H1 (cell line): Measurements from ENCODE around the gene FAM107A. TPM values are rescaled to one million over a fixed set of nuclear protein-coding genes. Genes with fewer than 3 reads are reported as not detected.

Source experiments
- CTCF ChIA-PET: fragments of 300-600 bp; sonication (Branson Sonifier 250); formaldehyde crosslinking; loops from one replicate; lab custom pipeline; 2021; ENCODE audit not compliant: partially characterized antibody; lab: Charles Lee
- POLR2A ChIA-PET: fragments of 300-600 bp; sonication (Branson Sonifier 250); formaldehyde crosslinking; loops from one replicate; lab custom pipeline; 2021; ENCODE audit warnings: inconsistent platforms; ENCODE audit not compliant: partially characterized antibody; lab: Charles Lee
- DNase-seq, 2 experiments: peaks; one replicate each; pipeline versions ENCODE4 v3.0.0 to v3.0.0-alpha.2; 2010 to 2022; ENCODE audit warnings: low spot score in 2 of 2, low read depth in 1 of 2, mixed read lengths in 1 of 2
- FAIRE-seq: peaks from 2 replicates; lab custom pipeline; 2011; peaks lifted over from hg19 to GRCh38; lab: Jason Lieb, UNC
- H2AFZ ChIP-seq: 2 replicates; pipeline ENCODE4 v1.8.1; 2012; ENCODE audit warnings: low read length, inconsistent platforms
- H2AK5ac ChIP-seq: 2 replicates; pipeline ENCODE4 v1.6.1; 2013; ENCODE audit warnings: low read depth, low read length
- H2BK120ac ChIP-seq: replicated peaks from 2 replicates; pipeline ENCODE3; 2013; ENCODE audit warnings: low read depth, low read length, inconsistent platforms
- H2BK12ac ChIP-seq: 2 replicates; pipeline ENCODE4 v1.6.1; 2013; ENCODE audit warnings: low read depth, low read length
- H2BK15ac ChIP-seq: 2 replicates; pipeline ENCODE4 v1.6.1; 2013; ENCODE audit warnings: low read length
- H2BK20ac ChIP-seq: 2 replicates; pipeline ENCODE4 v1.6.1; 2013; ENCODE audit warnings: low read length
- H2BK5ac ChIP-seq: 2 replicates; pipeline ENCODE4 v1.6.1; 2013; ENCODE audit warnings: low read depth, low read length
- H3K14ac ChIP-seq: 2 replicates; pipeline ENCODE4 v1.6.1; 2013; ENCODE audit warnings: inconsistent platforms; ENCODE audit not compliant: insufficient read length
- H3K18ac ChIP-seq: 2 replicates; pipeline ENCODE4 v1.6.1; 2013; ENCODE audit warnings: low read length; ENCODE audit errors: extremely low read depth
- H3K23ac ChIP-seq: 2 replicates; pipeline ENCODE4 v1.6.1; 2013; ENCODE audit warnings: inconsistent platforms; ENCODE audit not compliant: insufficient read length
- H3K23me2 ChIP-seq: 2 replicates; pipeline ENCODE4 v1.6.1; 2013; ENCODE audit warnings: low read depth, low read length
- H3K27ac ChIP-seq: 2 replicates; pipeline ENCODE4 v1.6.1; 2011; ENCODE audit warnings: low read depth, low read length, inconsistent platforms
- H3K27me3 ChIP-seq, 4 experiments: replicated peaks in 1 of 4; 1 replicate in 1 of 4; 2 replicates in 3 of 4; pipeline versions ENCODE4 v1.6.1 to v1.8.1; 2011 to 2013; ENCODE audit warnings: low read length in 3 of 4, mild to moderate bottlenecking in 3 of 4, inconsistent platforms in 2 of 4, mixed read lengths in 2 of 4, moderate library complexity in 1 of 4; ENCODE audit not compliant: control insufficient read depth in 3 of 4, insufficient read depth in 3 of 4; ENCODE audit errors: extremely low read depth in 1 of 4
- H3K36me3 ChIP-seq, 4 experiments: 2 replicates each; pipeline versions ENCODE4 v1.6.1 to v1.8.1; 2011 to 2013; ENCODE audit warnings: mild to moderate bottlenecking in 4 of 4, low read length in 3 of 4, moderate library complexity in 2 of 4, control low read depth in 1 of 4, inconsistent platforms in 1 of 4; ENCODE audit not compliant: insufficient read depth in 4 of 4, control insufficient read depth in 2 of 4
- H3K4ac ChIP-seq: replicated peaks from 2 replicates; pipeline ENCODE3; 2013; ENCODE audit warnings: low read length, low read depth, mixed read lengths, inconsistent platforms; ENCODE audit not compliant: insufficient read length
- H3K4me1 ChIP-seq, 4 experiments: replicated peaks in 1 of 4; 1 replicate in 1 of 4; 2 replicates in 3 of 4; pipeline versions ENCODE4 v1.6.1 to v1.8.1; 2011 to 2013; ENCODE audit warnings: low read length in 3 of 4, inconsistent platforms in 2 of 4, mixed read lengths in 1 of 4; ENCODE audit not compliant: insufficient read depth in 4 of 4, control insufficient read depth in 3 of 4
- H3K4me2 ChIP-seq, 2 experiments: 2 replicates each; pipeline versions ENCODE4 v1.6.1 to v1.8.1; 2011 to 2013; ENCODE audit warnings: low read depth in 2 of 2, low read length in 2 of 2, control low read depth in 1 of 2, inconsistent platforms in 1 of 2, mild to moderate bottlenecking in 1 of 2; ENCODE audit not compliant: insufficient read depth in 1 of 2
- H3K4me3 ChIP-seq, 4 experiments: fragments of 200-600, 300-600 bp in 1 of 4; sonication (generic), shearing (Covaris generic), sonication (Bioruptor Twin) in 1 of 4; 2 replicates each; pipeline versions ENCODE4 v1.5.1 to v1.8.1; 2011 to 2016; ENCODE audit warnings: low read length in 4 of 4, low read depth in 3 of 4, control low read depth in 2 of 4, inconsistent platforms in 2 of 4, mild to moderate bottlenecking in 2 of 4, mixed read lengths in 1 of 4, moderate library complexity in 1 of 4; ENCODE audit not compliant: insufficient read depth in 2 of 4; ENCODE audit errors: extremely low read depth in 1 of 4
- H3K56ac ChIP-seq: replicated peaks from 2 replicates; pipeline ENCODE3; 2013; ENCODE audit warnings: low read depth, mild to moderate bottlenecking, mixed read lengths, low read length, inconsistent platforms; ENCODE audit not compliant: insufficient read length
- H3K79me1 ChIP-seq: 2 replicates; pipeline ENCODE4 v1.6.1; 2013; ENCODE audit warnings: low read depth, low read length, control low read depth
- H3K79me2 ChIP-seq, 2 experiments: 2 replicates each; pipeline versions ENCODE4 v1.6.1 to v1.8.1; 2012 to 2013; ENCODE audit warnings: low read length in 2 of 2, mild to moderate bottlenecking in 2 of 2, inconsistent platforms in 1 of 2; ENCODE audit not compliant: insufficient read depth in 2 of 2, control insufficient read depth in 1 of 2
- H3K9ac ChIP-seq, 4 experiments: replicated peaks in 1 of 4; 1 replicate in 1 of 4; 2 replicates in 3 of 4; pipeline versions ENCODE4 v1.6.1 to v1.8.1; 2011 to 2013; ENCODE audit warnings: low read depth in 3 of 4, low read length in 3 of 4, control low read depth in 2 of 4, mild to moderate bottlenecking in 2 of 4, moderate library complexity in 2 of 4, inconsistent platforms in 1 of 4; ENCODE audit errors: extremely low read depth in 1 of 4
- H3K9me3 ChIP-seq, 2 experiments: 2 replicates each; pipeline versions ENCODE4 v1.6.1 to v1.8.1; 2012 to 2013; ENCODE audit warnings: mild to moderate bottlenecking in 2 of 2, moderate library complexity in 2 of 2, control low read depth in 1 of 2, inconsistent platforms in 1 of 2, low read depth in 1 of 2, low read length in 1 of 2, mixed read lengths in 1 of 2; ENCODE audit not compliant: insufficient read depth in 2 of 2
- H4K20me1 ChIP-seq, 2 experiments: replicated peaks in 1 of 2; 2 replicates each; pipeline versions ENCODE3 to v1.8.1; 2011 to 2013; ENCODE audit warnings: inconsistent platforms in 2 of 2, low read length in 2 of 2, mild to moderate bottlenecking in 1 of 2; ENCODE audit not compliant: insufficient read depth in 2 of 2, control insufficient read depth in 1 of 2
- H4K5ac ChIP-seq: 2 replicates; pipeline ENCODE4 v1.6.1; 2013; ENCODE audit warnings: low read length, low read depth, mixed read lengths, inconsistent platforms; ENCODE audit not compliant: insufficient read length
- H4K8ac ChIP-seq: 2 replicates; pipeline ENCODE4 v1.8.0; 2013; ENCODE audit warnings: mild to moderate bottlenecking, moderate library complexity, low read length, inconsistent platforms; ENCODE audit not compliant: insufficient read depth; ENCODE audit errors: extremely low read depth
- H4K91ac ChIP-seq: replicated peaks from 2 replicates; pipeline ENCODE3; 2013; ENCODE audit warnings: low read length, mixed read lengths, inconsistent platforms; ENCODE audit not compliant: insufficient read length
- BACH1 ChIP-seq: IDR thresholded peaks from 2 replicates; pipeline ENCODE4 v1.6.1; 2012; ENCODE audit warnings: low read length, improper control_type of control experiment
- CBX8 ChIP-seq: fragments of 300-800, 300-1000 bp; sonication (generic); IDR thresholded peaks from 2 replicates; pipeline ENCODE4 v1.7.1; 2016; ENCODE audit warnings: low read depth, low read length, borderline replicate concordance
- EP300 ChIP-seq, 2 experiments: IDR thresholded peaks; 1 replicate in 1 of 2; 2 replicates in 1 of 2; pipeline ENCODE4 v1.6.1; 2011 to 2012; ENCODE audit warnings: low read depth in 2 of 2, low read length in 2 of 2, mild to moderate bottlenecking in 2 of 2, borderline replicate concordance in 1 of 2, inconsistent platforms in 1 of 2, moderate library complexity in 1 of 2
- FOSL1 ChIP-seq: IDR thresholded peaks from 2 replicates; pipeline ENCODE4 v1.6.1; 2011; ENCODE audit warnings: mild to moderate bottlenecking, low read depth, low read length, moderate library complexity; ENCODE audit not compliant: insufficient read depth
- KDM4A ChIP-seq: IDR thresholded peaks from one replicate; pipeline ENCODE4 v1.7.1; 2012; ENCODE audit warnings: low read depth, mild to moderate bottlenecking, moderate library complexity, low read length, inconsistent platforms; ENCODE audit not compliant: severe bottlenecking
- NRF1 ChIP-seq: IDR thresholded peaks from 2 replicates; pipeline ENCODE4 v1.6.1; 2011; ENCODE audit warnings: mild to moderate bottlenecking, low read depth, low read length, improper control_type of control experiment
- POLR2AphosphoS5 ChIP-seq: IDR thresholded peaks from 2 replicates; pipeline ENCODE4 v1.6.1; 2011; ENCODE audit warnings: low read depth, low read length
- TCF12 ChIP-seq: IDR thresholded peaks from 2 replicates; pipeline ENCODE4 v1.6.1; 2011; ENCODE audit warnings: low read depth, mild to moderate bottlenecking, low read length
- ZNF274 ChIP-seq: IDR thresholded peaks from 2 replicates; pipeline ENCODE4 v1.7.0; 2012; ENCODE audit warnings: low read length, borderline replicate concordance; ENCODE audit errors: extremely low read depth
- WGBS, 2 experiments: shearing (Covaris generic) in 1 of 2; methylation state at CpG; one replicate each; pipeline versions ENCODE4 v1.1.6 to v1.1.7; 2013 to 2015; ENCODE audit warnings: low lambda C conversion rate in 2 of 2, mixed read lengths in 2 of 2, inconsistent platforms in 1 of 2, low coverage in 1 of 2, missing lambda C conversion rate in 1 of 2; ENCODE audit not compliant: insufficient replicate concordance in 2 of 2, insufficient coverage in 1 of 2, insufficient read length in 1 of 2; ENCODE audit errors: extremely low coverage in 1 of 2, missing lambda C conversion rate in 1 of 2; 5-methylcytosine and 5-hydroxymethylcytosine counted together
- polyA plus RNA-seq, 7 experiments: library from polyadenylated mRNA; depleted of rRNA in 3 of 7; stranded (reverse) in 5 of 7; unstranded in 2 of 7; fragments of >200 nt in 5 of 7; fragments of 200-250 nt in 2 of 7; gene quantifications; 1 replicate in 5 of 7; 2 replicates in 1 of 7; 4 replicates in 1 of 7; pipeline versions ENCODE4 v1.2.1 to v1.2.3, GENCODE V29; 2011 to 2013; ENCODE audit warnings: missing spikeins in 2 of 7, mixed read lengths in 2 of 7
- total RNA-seq: library from RNA; stranded (reverse); fragmentation: NEBNext Ultra II Directional; extraction: Animal tissue kit (Norgen Biotek cat#: 25700); gene quantifications from 2 replicates; pipeline ENCODE4 v1.2.1, GENCODE V29; 2021
- TF ChIP-seq, protein P1 (sequence below): IDR thresholded peaks from 2 replicates; pipeline ENCODE4 v1.6.1; 2012; ENCODE audit warnings: low read length, inconsistent platforms

FAM107A gene
- total and polyA plus RNA-seq, 2 of the 8 experiments (the other 6 are each of a cell fraction or from before 2014, with no cell fraction given): 0.51 to 0.65 TPM

DNA sequence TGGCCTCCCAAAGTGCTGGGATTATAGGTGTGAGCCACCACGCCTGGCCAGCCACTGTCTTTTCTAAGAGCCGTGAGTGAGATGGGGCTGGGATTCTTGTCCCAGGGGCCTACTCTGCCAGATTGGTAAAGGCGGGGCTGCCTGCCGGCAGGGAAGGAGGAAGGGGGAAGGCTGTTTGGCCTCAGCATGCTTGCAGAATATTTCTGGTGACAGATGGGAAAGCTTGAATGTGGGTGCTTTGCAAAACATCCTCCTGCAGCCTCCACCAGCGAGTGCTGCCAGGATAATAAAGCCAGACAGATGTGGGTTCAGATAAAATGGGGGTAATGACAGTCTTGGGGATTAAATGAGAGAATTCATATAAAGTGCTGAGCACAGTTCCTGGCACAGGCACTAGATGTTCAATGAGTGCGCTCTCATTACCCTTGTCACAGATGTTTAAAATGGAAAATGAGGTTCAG is 20.4 kb downstream of the FAM107A start:
- FAIRE-seq: no peak
- CTCF ChIA-PET: interaction anchor here (0.6 to 40.0 kb wide), 9 partner anchors 12 to 217 kb away, joined by 3 to 994 read pairs (median 4); no protein-coding TSS in a partner anchor
- 73% methylated on average over 6 of the region's 6 CpGs; no CpG with 5 or more reads in 1 of the 2 experiments for WGBS, 2 experiments

More for the DNA sequence above, 20.4 kb downstream of the FAM107A start:
- Histone ChIP-seq H3K36me3 (no peaks in the 10 kb centered on the region), H2BK120ac (no peak overlapping the region), H4K20me1 (no peaks in the 10 kb centered on the region), H4K5ac (no peak overlapping the region), H3K79me1 (no peaks in the 10 kb centered on the region), H3K4me3 (no peak overlapping the region), H2BK12ac (no peak overlapping the region), H3K4me2 (no peak overlapping the region), H2BK5ac (no peak overlapping the region), H3K4ac (no peak overlapping the region), H3K27me3 (no peaks in the 10 kb centered on the region), H3K56ac (no peak overlapping the region), H3K4me1 (peaks cover 2 to 9% (median 6%) of the 10 kb centered on the region in 4 experiments), H3K9me3 (peaks cover 0 to 3% of the 10 kb centered on the region in 2 experiments; a peak in 1 of 4 replicates), H2BK20ac (no peak overlapping the region), H3K27ac (no peak overlapping the region), H2BK15ac (no peak overlapping the region), H2AFZ (no peak overlapping the region), H4K8ac (no peak overlapping the region), H3K9ac (no peak overlapping the region), H2AK5ac (no peak overlapping the region), H3K79me2 (no peaks in the 10 kb centered on the region), H3K23me2 (no peaks in the 10 kb centered on the region), H4K91ac (no peak overlapping the region), H3K18ac (no peak overlapping the region), H3K14ac (no peak overlapping the region), H3K23ac (no peak overlapping the region)
- POLR2A ChIA-PET: interaction anchor here (1.5 kb wide), 1 partner anchor 9 kb away, joined by 4 read pairs; no protein-coding TSS in a partner anchor
- DNase-seq: no peak
- no peak for TF ChIP-seq POLR2AphosphoS5
- TF ChIP-seq KDM4A: no peak
- TF ChIP-seq FOSL1: no peak
- TF ChIP-seq CBX8: no peak
- TF ChIP-seq, protein P1, sequence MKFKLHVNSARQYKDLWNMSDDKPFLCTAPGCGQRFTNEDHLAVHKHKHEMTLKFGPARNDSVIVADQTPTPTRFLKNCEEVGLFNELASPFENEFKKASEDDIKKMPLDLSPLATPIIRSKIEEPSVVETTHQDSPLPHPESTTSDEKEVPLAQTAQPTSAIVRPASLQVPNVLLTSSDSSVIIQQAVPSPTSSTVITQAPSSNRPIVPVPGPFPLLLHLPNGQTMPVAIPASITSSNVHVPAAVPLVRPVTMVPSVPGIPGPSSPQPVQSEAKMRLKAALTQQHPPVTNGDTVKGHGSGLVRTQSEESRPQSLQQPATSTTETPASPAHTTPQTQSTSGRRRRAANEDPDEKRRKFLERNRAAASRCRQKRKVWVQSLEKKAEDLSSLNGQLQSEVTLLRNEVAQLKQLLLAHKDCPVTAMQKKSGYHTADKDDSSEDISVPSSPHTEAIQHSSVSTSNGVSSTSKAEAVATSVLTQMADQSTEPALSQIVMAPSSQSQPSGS: no peak
- no peak for TF ChIP-seq NRF1
- no peak for TF ChIP-seq ZNF274
- no peak for TF ChIP-seq TCF12
- no peak for TF ChIP-seq BACH1
- no peak for TF ChIP-seq EP300 (IDR thresholded peaks at IDR 0.05; ENCODE audit: borderline replicate concordance in 1 of 2, low read depth in 2 of 2, low read length in 2 of 2)
